Subcutaneous adipose tissue (tissue), 4 donors: ENCODE data around the gene TNXB. TPM values are rescaled to one million over a fixed set of nuclear protein-coding genes. Genes with fewer than 3 reads are reported as not detected.

ENCODE experiments used
- total RNA-seq, 4 donors: library from RNA; depleted of rRNA; stranded (reverse); fragments of >200 nt; gene quantifications; one replicate each; pipeline ENCODE4 v1.1.0, GENCODE V29; 2016
- TF ChIP-seq, protein P1 (sequence below): fragments of 450-650 bp; IDR thresholded peaks from one replicate; pipeline ENCODE4 v1.5.1; 2016; ENCODE audit warnings: low read depth, mild to moderate bottlenecking, control low read depth, antibody characterized with exemption, moderate library complexity

The TNXB gene
- total RNA-seq, 4 donors from 2014 or later, result 93.9 to 261 (median 142) TPM

- TF ChIP-seq, protein P1, sequence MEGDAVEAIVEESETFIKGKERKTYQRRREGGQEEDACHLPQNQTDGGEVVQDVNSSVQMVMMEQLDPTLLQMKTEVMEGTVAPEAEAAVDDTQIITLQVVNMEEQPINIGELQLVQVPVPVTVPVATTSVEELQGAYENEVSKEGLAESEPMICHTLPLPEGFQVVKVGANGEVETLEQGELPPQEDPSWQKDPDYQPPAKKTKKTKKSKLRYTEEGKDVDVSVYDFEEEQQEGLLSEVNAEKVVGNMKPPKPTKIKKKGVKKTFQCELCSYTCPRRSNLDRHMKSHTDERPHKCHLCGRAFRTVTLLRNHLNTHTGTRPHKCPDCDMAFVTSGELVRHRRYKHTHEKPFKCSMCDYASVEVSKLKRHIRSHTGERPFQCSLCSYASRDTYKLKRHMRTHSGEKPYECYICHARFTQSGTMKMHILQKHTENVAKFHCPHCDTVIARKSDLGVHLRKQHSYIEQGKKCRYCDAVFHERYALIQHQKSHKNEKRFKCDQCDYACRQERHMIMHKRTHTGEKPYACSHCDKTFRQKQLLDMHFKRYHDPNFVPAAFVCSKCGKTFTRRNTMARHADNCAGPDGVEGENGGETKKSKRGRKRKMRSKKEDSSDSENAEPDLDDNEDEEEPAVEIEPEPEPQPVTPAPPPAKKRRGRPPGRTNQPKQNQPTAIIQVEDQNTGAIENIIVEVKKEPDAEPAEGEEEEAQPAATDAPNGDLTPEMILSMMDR, result no peak
These were observed 4.5 kb upstream of the TNXB start for GRCh38 chr6:32113386-32114352.

GRCh38 chr6:32112431-32112980 is 3.4 kb upstream of the TNXB start:
- TF ChIP-seq, protein P1, result no peak

DNA sequence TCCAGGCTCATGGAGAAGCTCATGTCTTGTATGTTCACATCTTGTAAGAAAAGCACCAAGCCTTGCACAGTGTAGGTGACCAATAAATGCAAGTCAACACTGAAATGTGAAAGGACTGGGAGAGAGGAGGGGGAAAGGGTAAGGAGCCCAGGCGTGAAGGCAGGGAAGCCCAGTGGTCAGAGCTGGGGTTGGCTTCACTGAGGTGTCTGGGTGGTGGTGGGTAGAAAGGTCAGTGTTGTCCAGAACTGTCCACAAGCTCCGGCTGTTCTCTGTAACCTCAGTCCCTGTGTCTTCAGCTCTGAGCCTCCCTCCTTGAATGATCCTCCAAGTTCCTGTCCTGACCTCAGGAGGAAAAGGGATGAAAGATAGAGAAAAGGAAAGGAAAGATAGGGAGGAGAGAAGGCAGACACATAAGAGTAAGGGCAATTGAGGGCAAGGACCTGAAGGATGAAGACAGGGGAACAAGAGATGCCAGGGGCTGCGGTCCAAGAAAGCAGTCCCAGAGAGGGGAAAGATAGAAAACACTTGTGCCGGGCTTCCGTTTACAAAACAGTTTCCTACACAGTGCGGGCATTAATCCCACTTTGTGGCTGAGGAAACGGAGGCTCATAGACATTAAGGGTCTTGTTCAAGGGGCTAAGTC is 2.4 kb upstream of the TNXB start:
- TF ChIP-seq, protein P1, result no peak

GRCh38 chr6:32110632-32111031 is 1.5 kb upstream of the TNXB start:
- TF ChIP-seq, protein P1, result no peak

GRCh38 chr6:32109765-32110160 is 625 bp upstream of the TNXB start:
- TF ChIP-seq, protein P1, result no peak

DNA sequence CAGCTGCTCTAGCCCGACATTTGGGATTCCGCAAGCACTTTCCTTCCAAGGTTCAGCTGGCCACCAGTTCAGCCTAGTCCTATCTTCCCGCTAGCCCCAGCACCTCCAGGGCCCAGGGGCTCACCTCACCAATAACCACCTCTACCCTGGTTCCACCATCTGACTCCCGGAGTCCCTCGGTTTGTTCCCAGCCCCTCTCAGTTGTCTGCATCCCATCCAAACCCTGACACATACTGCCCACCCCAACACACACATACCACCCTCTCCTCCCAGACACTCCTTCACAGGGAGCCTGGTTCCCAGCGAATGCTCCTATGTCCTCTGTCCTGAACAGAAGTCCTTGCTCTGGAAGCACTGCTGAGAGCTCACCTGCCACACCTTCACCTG is 418 bp downstream of the TNXB start:
- TF ChIP-seq, protein P1, result no peak

GRCh38 chr6:32108094-32108627 is 977 bp downstream of the TNXB start:
- TF ChIP-seq, protein P1, result no peak
